Measurements from ENCODE around the gene OLFML2A.

Gene OLFML2A

GRCh38 chr9:124789531-124789930, 12.6 kb downstream of the OLFML2A start:
- no peak overlapping the region for H3K4me3 ChIP-seq (replicated peaks; ENCODE audit: insufficient read depth, low read length)
- no peak for TF ChIP-seq POLR2AphosphoS5 (IDR thresholded peaks at IDR 0.05; ENCODE audit: low read depth)
- H3K27ac ChIP-seq (replicated peaks) = no peak overlapping the region
- DNase-seq (ENCODE audit: low read depth in 1 of 2, low spot score in 1 of 2) = no peak
- H3K27me3 ChIP-seq (ENCODE audit: insufficient read depth, poor library complexity, severe bottlenecking) = no peaks in the 10 kb centered on the region

DNA sequence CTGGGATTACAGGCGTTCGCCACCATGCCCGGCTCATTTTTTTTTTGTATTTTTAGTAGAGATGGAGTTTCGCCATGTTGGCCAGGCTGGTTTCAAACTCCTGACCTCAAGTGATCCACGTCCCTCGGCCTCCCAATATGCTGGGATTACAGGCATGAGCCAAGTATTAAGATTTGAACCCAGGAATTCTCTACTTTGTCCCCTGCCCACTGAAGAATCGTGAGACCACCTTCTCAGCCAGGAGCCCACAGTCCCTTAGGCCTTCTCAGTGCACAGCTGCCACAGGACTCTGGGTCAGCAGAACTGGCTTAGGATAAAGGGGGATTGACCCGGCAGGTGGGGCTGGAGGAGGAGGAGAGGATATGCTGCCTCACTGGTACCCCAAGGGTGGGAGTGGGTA, 13.4 kb downstream of the OLFML2A start:
- Histone ChIP-seq H3K27ac (replicated peaks) (no peak overlapping the region), H3K4me3 (replicated peaks; ENCODE audit: insufficient read depth, low read length) (no peak overlapping the region), H3K27me3 (ENCODE audit: insufficient read depth, poor library complexity, severe bottlenecking) (no peaks in the 10 kb centered on the region)
- TF ChIP-seq SPI1 (IDR thresholded peaks at IDR 0.05; ENCODE audit: borderline replicate concordance, low read depth) (no peak), GABPA (IDR thresholded peaks at IDR 0.05; ENCODE audit: low read depth) (no peak), POLR2AphosphoS5 (IDR thresholded peaks at IDR 0.05; ENCODE audit: low read depth) (no peak)
- TF ChIP-seq, protein P1, sequence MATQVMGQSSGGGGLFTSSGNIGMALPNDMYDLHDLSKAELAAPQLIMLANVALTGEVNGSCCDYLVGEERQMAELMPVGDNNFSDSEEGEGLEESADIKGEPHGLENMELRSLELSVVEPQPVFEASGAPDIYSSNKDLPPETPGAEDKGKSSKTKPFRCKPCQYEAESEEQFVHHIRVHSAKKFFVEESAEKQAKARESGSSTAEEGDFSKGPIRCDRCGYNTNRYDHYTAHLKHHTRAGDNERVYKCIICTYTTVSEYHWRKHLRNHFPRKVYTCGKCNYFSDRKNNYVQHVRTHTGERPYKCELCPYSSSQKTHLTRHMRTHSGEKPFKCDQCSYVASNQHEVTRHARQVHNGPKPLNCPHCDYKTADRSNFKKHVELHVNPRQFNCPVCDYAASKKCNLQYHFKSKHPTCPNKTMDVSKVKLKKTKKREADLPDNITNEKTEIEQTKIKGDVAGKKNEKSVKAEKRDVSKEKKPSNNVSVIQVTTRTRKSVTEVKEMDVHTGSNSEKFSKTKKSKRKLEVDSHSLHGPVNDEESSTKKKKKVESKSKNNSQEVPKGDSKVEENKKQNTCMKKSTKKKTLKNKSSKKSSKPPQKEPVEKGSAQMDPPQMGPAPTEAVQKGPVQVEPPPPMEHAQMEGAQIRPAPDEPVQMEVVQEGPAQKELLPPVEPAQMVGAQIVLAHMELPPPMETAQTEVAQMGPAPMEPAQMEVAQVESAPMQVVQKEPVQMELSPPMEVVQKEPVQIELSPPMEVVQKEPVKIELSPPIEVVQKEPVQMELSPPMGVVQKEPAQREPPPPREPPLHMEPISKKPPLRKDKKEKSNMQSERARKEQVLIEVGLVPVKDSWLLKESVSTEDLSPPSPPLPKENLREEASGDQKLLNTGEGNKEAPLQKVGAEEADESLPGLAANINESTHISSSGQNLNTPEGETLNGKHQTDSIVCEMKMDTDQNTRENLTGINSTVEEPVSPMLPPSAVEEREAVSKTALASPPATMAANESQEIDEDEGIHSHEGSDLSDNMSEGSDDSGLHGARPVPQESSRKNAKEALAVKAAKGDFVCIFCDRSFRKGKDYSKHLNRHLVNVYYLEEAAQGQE (IDR thresholded peaks at IDR 0.05; ENCODE audit: insufficient replicate concordance, low read depth) = no peak
- DNase-seq (ENCODE audit: low read depth in 1 of 2, low spot score in 1 of 2) = no peak

DNA sequence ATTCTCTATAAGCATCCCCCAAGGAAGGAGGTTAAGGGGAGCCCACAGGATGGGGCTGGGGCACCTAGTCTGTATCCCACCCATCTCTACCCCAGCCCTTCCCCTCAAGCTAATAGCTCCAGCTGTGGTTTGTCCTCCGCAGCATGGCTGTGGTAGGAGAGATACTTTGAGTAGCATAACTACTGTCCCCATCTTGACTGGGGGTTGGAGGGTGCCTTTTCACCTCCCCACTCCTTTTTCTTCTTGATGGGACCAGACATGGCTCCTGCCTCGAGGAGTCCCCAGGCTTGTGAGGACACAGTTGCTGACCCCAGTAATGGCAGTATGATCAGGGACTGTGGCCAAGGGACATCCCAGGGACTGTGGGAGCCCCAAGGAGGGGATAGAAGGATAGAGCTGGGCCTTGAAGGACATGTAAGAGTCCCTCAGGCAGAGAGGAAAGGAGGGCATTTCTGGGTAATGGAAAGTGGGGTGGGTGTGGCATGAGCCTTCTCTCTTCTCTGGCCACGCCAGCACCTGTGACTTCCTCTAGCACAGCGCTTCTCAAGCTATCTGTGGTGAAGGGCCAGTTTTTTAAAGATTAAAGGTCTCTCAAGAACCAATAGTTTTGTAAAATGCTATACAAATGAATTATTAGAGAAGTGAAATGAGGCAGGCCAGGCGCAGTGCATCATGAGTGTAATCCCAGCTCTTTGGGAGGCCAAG, 14.0 kb downstream of the OLFML2A start:
- no peak overlapping the region for H3K27ac ChIP-seq (replicated peaks)
- H3K27me3 ChIP-seq (ENCODE audit: insufficient read depth, poor library complexity, severe bottlenecking) = no peaks in the 10 kb centered on the region
- no peak for TF ChIP-seq GABPA (IDR thresholded peaks at IDR 0.05; ENCODE audit: low read depth)
- TF ChIP-seq, protein P2, sequence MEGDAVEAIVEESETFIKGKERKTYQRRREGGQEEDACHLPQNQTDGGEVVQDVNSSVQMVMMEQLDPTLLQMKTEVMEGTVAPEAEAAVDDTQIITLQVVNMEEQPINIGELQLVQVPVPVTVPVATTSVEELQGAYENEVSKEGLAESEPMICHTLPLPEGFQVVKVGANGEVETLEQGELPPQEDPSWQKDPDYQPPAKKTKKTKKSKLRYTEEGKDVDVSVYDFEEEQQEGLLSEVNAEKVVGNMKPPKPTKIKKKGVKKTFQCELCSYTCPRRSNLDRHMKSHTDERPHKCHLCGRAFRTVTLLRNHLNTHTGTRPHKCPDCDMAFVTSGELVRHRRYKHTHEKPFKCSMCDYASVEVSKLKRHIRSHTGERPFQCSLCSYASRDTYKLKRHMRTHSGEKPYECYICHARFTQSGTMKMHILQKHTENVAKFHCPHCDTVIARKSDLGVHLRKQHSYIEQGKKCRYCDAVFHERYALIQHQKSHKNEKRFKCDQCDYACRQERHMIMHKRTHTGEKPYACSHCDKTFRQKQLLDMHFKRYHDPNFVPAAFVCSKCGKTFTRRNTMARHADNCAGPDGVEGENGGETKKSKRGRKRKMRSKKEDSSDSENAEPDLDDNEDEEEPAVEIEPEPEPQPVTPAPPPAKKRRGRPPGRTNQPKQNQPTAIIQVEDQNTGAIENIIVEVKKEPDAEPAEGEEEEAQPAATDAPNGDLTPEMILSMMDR (IDR thresholded peaks at IDR 0.05; ENCODE audit: insufficient read depth, low read length) = no peak
- TF ChIP-seq, protein P1 (IDR thresholded peaks at IDR 0.05; ENCODE audit: insufficient replicate concordance, low read depth) = no peak
- TF ChIP-seq POLR2AphosphoS5 (IDR thresholded peaks at IDR 0.05; ENCODE audit: low read depth) = no peak
- TF ChIP-seq SPI1 (IDR thresholded peaks at IDR 0.05; ENCODE audit: borderline replicate concordance, low read depth) = no peak
- H3K4me3 ChIP-seq (replicated peaks; ENCODE audit: insufficient read depth, low read length) = no peak overlapping the region
- DNase-seq (ENCODE audit: low read depth in 1 of 2, low spot score in 1 of 2) = no peak

DNA sequence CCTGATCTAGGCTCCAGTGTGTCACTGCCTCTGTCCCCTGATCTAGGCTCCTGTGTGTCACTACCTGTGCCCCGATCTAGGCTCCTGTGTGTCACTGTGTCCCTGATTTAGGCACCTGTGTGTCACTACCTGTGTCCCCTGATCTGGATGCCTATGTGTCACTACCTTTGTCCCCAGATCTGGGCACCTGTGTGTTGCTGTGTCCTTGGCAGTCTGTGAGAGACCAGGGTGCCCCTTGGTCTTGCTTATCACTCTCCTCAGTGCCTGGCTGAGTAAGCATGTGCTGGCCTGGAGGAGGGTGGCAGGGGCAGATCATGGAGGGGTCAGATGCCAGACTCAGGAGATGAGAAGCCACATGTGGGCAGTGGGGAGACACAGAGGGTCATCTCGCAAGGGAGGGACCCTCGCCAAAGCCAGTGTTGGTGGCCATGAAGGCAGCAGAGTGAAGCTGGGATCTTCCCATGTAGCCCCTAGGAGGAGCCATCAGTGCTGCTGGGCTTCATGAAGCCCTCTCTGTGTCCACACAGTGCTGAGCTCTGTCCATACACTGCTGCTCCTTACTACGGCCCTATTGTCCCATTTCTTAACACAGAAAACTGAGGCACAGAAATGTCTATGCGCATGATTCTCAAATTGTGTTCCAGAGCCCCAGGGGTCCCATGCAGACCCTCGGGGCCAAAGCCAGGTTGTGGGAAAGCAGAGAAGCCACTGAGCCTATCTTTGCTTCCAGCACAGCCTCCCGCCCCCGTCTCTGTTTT, 15.5 kb downstream of the OLFML2A start:
- DNase-seq (ENCODE audit: low read depth in 1 of 2, low spot score in 1 of 2) = no peak
- TF ChIP-seq, protein P2 (IDR thresholded peaks at IDR 0.05; ENCODE audit: insufficient read depth, low read length) = no peak
- TF ChIP-seq, protein P1 (IDR thresholded peaks at IDR 0.05; ENCODE audit: insufficient replicate concordance, low read depth) = no peak
- TF ChIP-seq GABPA (IDR thresholded peaks at IDR 0.05; ENCODE audit: low read depth) = no peak
- TF ChIP-seq SPI1 (IDR thresholded peaks at IDR 0.05; ENCODE audit: borderline replicate concordance, low read depth) = no peak
- TF ChIP-seq POLR2AphosphoS5 (IDR thresholded peaks at IDR 0.05; ENCODE audit: low read depth) = no peak
- Histone ChIP-seq H3K4me3 (replicated peaks; ENCODE audit: insufficient read depth, low read length) (no peak overlapping the region), H3K27ac (replicated peaks) (no peak overlapping the region), H3K27me3 (ENCODE audit: insufficient read depth, poor library complexity, severe bottlenecking) (no peaks in the 10 kb centered on the region)

Measured in HL-60 (cell line).